ENCODE results near the gene MPRIP.

Gene MPRIP

GRCh38 chr17:17201271-17201670, 159.0 kb downstream of the MPRIP start:
- in situ Hi-C loops (cut with HindIII; ENCODE audit: low pct_ligation_motif_present, low sequenced_read_pairs), result no loop called here
- no peak overlapping the region for H3K27ac ChIP-seq
- TF ChIP-seq CTCF (IDR thresholded peaks at IDR 0.05; ENCODE audit: low read depth, low read length, missing control alignments), result no peak
- no peak overlapping the region for H3K4me3 ChIP-seq (ENCODE audit: low read depth, low read length)
- no peak for DNase-seq
- no peaks in the 10 kb centered on the region for H3K36me3 ChIP-seq (replicated peaks)
- H3K27me3 ChIP-seq (replicated peaks), result no peaks in the 10 kb centered on the region

GRCh38 chr17:17201907-17202306, 159.7 kb downstream of the MPRIP start:
- Histone ChIP-seq H3K4me3 (ENCODE audit: low read depth, low read length) (no peak overlapping the region), H3K36me3 (replicated peaks) (no peaks in the 10 kb centered on the region), H3K27ac (no peak overlapping the region), H3K27me3 (replicated peaks) (no peaks in the 10 kb centered on the region)
- no peak for TF ChIP-seq CTCF (IDR thresholded peaks at IDR 0.05; ENCODE audit: low read depth, low read length, missing control alignments)
- no peak for DNase-seq
- in situ Hi-C loops (cut with HindIII; ENCODE audit: low pct_ligation_motif_present, low sequenced_read_pairs), result no loop called here

GRCh38 chr17:17203173-17203730, 161.0 kb downstream of the MPRIP start:
- Histone ChIP-seq H3K4me3 (ENCODE audit: low read depth, low read length) (no peak overlapping the region), H3K36me3 (replicated peaks) (no peaks in the 10 kb centered on the region), H3K27ac (no peak overlapping the region), H3K27me3 (replicated peaks) (no peaks in the 10 kb centered on the region)
- in situ Hi-C loops (cut with HindIII; ENCODE audit: low pct_ligation_motif_present, low sequenced_read_pairs), result no loop called here
- TF ChIP-seq CTCF (IDR thresholded peaks at IDR 0.05; ENCODE audit: low read depth, low read length, missing control alignments), result no peak
- DNase-seq, result no peak

GRCh38 chr17:17204041-17204591, 161.9 kb downstream of the MPRIP start:
- H3K27ac ChIP-seq, result no peak overlapping the region
- in situ Hi-C loops (cut with HindIII; ENCODE audit: low pct_ligation_motif_present, low sequenced_read_pairs), result no loop called here
- H3K36me3 ChIP-seq (replicated peaks), result no peaks in the 10 kb centered on the region
- H3K27me3 ChIP-seq (replicated peaks), result no peaks in the 10 kb centered on the region
- no peak for TF ChIP-seq CTCF (IDR thresholded peaks at IDR 0.05; ENCODE audit: low read depth, low read length, missing control alignments)
- no peak for DNase-seq
- H3K4me3 ChIP-seq (ENCODE audit: low read depth, low read length), result no peak overlapping the region

- no peak for TF ChIP-seq CTCF (IDR thresholded peaks at IDR 0.05; ENCODE audit: low read depth, low read length, missing control alignments)
- Histone ChIP-seq H3K36me3 (replicated peaks) (no peaks in the 10 kb centered on the region), H3K4me3 (ENCODE audit: low read depth, low read length) (peak overlapping the region; percentile 57), H3K27ac (no peak overlapping the region), H3K27me3 (replicated peaks) (no peaks in the 10 kb centered on the region)
- in situ Hi-C loops (cut with HindIII; ENCODE audit: low pct_ligation_motif_present, low sequenced_read_pairs), result no loop called here
- no peak for DNase-seq
These were observed 162.5 kb downstream of the MPRIP start for GRCh38 chr17:17204635-17205231.
